ENCODE results near the gene MYH9.

MYH9 gene

DNA sequence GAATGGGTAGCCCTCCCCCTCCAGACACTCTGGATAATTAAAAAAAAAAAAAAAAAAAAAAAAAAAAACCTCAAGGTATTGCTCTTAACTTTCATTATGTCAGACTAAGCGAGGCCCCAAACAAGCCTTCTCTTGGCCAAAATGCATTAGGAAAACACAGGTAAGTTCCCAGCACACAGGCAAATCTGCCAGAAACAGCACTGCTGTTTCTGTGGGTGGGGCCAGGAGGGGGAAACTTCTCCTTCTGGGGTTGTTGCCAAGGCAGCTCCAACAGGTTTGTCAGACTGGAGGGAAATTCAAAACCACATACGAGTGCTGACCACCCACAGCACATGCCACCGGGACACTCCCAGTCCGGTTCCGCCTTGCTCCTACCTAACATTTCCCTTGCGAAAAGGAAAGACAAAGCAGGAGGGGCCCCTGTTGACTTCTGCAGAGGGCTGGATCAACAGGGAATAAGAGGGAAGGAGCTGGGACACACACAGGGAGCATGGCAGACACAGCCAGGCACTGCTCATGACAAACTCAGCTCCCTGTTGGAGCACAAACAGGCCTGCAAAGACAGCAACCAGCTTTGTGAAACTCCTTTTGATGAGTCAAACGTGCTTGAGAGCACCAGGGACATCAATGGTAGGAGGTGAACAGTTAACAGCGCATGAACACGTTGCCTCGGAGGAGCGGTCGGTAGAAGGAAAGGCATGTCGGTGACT lies 55.0 kb downstream of the MYH9 start (continued):
- TF ChIP-seq, protein P1, sequence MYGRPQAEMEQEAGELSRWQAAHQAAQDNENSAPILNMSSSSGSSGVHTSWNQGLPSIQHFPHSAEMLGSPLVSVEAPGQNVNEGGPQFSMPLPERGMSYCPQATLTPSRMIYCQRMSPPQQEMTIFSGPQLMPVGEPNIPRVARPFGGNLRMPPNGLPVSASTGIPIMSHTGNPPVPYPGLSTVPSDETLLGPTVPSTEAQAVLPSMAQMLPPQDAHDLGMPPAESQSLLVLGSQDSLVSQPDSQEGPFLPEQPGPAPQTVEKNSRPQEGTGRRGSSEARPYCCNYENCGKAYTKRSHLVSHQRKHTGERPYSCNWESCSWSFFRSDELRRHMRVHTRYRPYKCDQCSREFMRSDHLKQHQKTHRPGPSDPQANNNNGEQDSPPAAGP (tag by site-specific recombination; IDR thresholded peaks at IDR 0.05), result 0 out of 2 replicates have a peak, but pooled peaks have one; percentile 5
- peak; percentile 59; the same call in 1 of the 2 replicates for TF ChIP-seq KLF1 (tag by site-specific recombination; IDR thresholded peaks at IDR 0.05)
- TF ChIP-seq, protein P2, sequence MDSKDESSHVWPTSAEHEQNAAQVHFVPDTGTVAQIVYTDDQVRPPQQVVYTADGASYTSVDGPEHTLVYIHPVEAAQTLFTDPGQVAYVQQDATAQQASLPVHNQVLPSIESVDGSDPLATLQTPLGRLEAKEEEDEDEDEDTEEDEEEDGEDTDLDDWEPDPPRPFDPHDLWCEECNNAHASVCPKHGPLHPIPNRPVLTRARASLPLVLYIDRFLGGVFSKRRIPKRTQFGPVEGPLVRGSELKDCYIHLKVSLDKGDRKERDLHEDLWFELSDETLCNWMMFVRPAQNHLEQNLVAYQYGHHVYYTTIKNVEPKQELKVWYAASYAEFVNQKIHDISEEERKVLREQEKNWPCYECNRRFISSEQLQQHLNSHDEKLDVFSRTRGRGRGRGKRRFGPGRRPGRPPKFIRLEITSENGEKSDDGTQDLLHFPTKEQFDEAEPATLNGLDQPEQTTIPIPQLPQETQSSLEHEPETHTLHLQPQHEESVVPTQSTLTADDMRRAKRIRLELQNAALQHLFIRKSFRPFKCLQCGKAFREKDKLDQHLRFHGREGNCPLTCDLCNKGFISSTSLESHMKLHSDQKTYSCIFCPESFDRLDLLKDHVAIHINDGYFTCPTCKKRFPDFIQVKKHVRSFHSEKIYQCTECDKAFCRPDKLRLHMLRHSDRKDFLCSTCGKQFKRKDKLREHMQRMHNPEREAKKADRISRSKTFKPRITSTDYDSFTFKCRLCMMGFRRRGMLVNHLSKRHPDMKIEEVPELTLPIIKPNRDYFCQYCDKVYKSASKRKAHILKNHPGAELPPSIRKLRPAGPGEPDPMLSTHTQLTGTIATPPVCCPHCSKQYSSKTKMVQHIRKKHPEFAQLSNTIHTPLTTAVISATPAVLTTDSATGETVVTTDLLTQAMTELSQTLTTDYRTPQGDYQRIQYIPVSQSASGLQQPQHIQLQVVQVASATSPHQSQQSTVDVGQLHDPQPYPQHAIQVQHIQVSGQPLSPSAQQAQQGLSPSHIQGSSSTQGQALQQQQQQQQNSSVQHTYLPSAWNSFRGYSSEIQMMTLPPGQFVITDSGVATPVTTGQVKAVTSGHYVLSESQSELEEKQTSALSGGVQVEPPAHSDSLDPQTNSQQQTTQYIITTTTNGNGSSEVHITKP (tag by site-specific recombination; IDR thresholded peaks at IDR 0.05), result peak; percentile 49; the same call in 1 of the 2 replicates
- peak; percentile 39; the same call in 1 of the 2 replicates for TF ChIP-seq GLIS2 (tag by site-specific recombination; IDR thresholded peaks at IDR 0.05)
- peak; percentile 98 for TF ChIP-seq SCRT2 (tag by site-specific recombination; IDR thresholded peaks at IDR 0.05)
- no peak for TF ChIP-seq ZNF248 (tag by site-specific recombination; IDR thresholded peaks at IDR 0.05)
- peak; percentile 52; the same call in 1 of the 2 replicates for TF ChIP-seq EGR2 (tag by site-specific recombination; IDR thresholded peaks at IDR 0.05; ENCODE audit: low read depth)
- TF ChIP-seq ZNF366 (tag by site-specific recombination; conservative IDR thresholded peaks at IDR 0.05), result peak; percentile 59
- no peak for TF ChIP-seq ZNF169 (tag by site-specific recombination; IDR thresholded peaks at IDR 0.05)
- peak; percentile 4; the same call in 1 of the 2 replicates for TF ChIP-seq FEZF1 (tag by site-specific recombination; IDR thresholded peaks at IDR 0.05)
- TF ChIP-seq ZEB2 (tag by site-specific recombination; IDR thresholded peaks at IDR 0.05), result no peak
- no peak for TF ChIP-seq ZNF114 (tag by site-specific recombination; IDR thresholded peaks at IDR 0.05)
- peak; percentile 94 for TF ChIP-seq SCRT1 (tag by site-specific recombination; IDR thresholded peaks at IDR 0.05; ENCODE audit: borderline replicate concordance)
- TF ChIP-seq KLF16 (tag by site-specific recombination; IDR thresholded peaks at IDR 0.05), result no peak
- TF ChIP-seq ZNF335 (tag by site-specific recombination; conservative IDR thresholded peaks at IDR 0.05), result peak; percentile 59
- TF ChIP-seq, protein P3, sequence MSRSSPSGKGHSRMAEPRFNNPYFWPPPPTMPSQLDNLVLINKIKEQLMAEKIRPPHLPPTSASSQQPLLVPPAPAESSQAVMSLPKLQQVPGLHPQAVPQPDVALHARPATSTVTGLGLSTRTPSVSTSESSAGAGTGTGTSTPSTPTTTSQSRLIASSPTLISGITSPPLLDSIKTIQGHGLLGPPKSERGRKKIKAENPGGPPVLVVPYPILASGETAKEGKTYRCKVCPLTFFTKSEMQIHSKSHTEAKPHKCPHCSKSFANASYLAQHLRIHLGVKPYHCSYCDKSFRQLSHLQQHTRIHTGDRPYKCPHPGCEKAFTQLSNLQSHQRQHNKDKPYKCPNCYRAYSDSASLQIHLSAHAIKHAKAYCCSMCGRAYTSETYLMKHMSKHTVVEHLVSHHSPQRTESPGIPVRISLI (tag by site-specific recombination; IDR thresholded peaks at IDR 0.05), result peak; percentile 99
- no peak for TF ChIP-seq ZNF132 (tag by site-specific recombination; IDR thresholded peaks at IDR 0.05; ENCODE audit: borderline replicate concordance)
- no peak for TF ChIP-seq ZFP41 (tag by site-specific recombination; IDR thresholded peaks at IDR 0.05; ENCODE audit: borderline replicate concordance)
- TF ChIP-seq ZNF24 (tag by site-specific recombination; IDR thresholded peaks at IDR 0.05), result no peak
- TF ChIP-seq WT1 (tag by site-specific recombination; IDR thresholded peaks at IDR 0.05), result peak; percentile 76
- TF ChIP-seq SP3 (tag by site-specific recombination; IDR thresholded peaks at IDR 0.05), result peak; percentile 19; the same call in 1 of the 2 replicates
- TF ChIP-seq ZNF121 (tag by site-specific recombination; IDR thresholded peaks at IDR 0.05), result no peak
- TF ChIP-seq, protein P4, sequence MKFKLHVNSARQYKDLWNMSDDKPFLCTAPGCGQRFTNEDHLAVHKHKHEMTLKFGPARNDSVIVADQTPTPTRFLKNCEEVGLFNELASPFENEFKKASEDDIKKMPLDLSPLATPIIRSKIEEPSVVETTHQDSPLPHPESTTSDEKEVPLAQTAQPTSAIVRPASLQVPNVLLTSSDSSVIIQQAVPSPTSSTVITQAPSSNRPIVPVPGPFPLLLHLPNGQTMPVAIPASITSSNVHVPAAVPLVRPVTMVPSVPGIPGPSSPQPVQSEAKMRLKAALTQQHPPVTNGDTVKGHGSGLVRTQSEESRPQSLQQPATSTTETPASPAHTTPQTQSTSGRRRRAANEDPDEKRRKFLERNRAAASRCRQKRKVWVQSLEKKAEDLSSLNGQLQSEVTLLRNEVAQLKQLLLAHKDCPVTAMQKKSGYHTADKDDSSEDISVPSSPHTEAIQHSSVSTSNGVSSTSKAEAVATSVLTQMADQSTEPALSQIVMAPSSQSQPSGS (tag by site-specific recombination; IDR thresholded peaks at IDR 0.05; ENCODE audit: low read depth), result no peak

Measured in HEK293 (cell line).